HCT116 (cell line): ENCODE measurements around the gene DMRT3. TPM values are rescaled to one million over a fixed set of nuclear protein-coding genes. Genes with fewer than 3 reads are reported as not detected.
"Not testable (repeated sequence)": the region's sequence is repeated elsewhere in the genome, so short reads cannot be mapped to it uniquely, and the experiment has no call there.

Source experiments
- ATAC-seq: fragments of 200-7000 bp; cut with Tn5 transposase; 2 replicates; pipeline ENCODE4 v1.9.1; 2020; ENCODE audit warnings: mild to moderate bottlenecking, moderate library complexity
- BruUV-seq: library from RNA; stranded (reverse); fragments of 400-500 nt; replicated peaks from 2 replicates; lab custom pipeline; 2021; lab: Mats Ljungman, UMichigan
- CTCF ChIA-PET: fragments of 300-600 bp; sonication (Branson Sonifier 250); formaldehyde crosslinking; loops from one replicate; lab custom pipeline; 2021; ENCODE audit warnings: antibody characterized with exemption; lab: Charles Lee
- POLR2A ChIA-PET: fragments of 300-600, 350-600 bp; sonication (Branson Sonifier 250); formaldehyde crosslinking; loops from one replicate; lab custom pipeline; 2021; ENCODE audit warnings: antibody characterized with exemption; lab: Charles Lee
- RAD21 ChIA-PET, 2 experiments: fragments of 300-600 bp; sonication (Branson Sonifier 250); formaldehyde crosslinking; loops; one replicate each; lab custom pipeline; 2023; ENCODE audit warnings: low total read pairs in 2 of 2; ENCODE audit not compliant: uncharacterized antibody in 2 of 2, unreplicated experiment in 2 of 2, low non-redundant PET in 1 of 2; lab: Charles Lee
- DNase-seq: peaks from one replicate; pipeline ENCODE4 v3.0.0-alpha.2; 2010; ENCODE audit warnings: low read depth, low spot score
- H2AFZ ChIP-seq: fragments of 200-600 bp; shearing (Covaris generic), sonication (generic); 2 replicates; pipeline ENCODE4 v1.6.1; 2017; ENCODE audit warnings: low read depth, mixed run types, mixed read lengths, antibody characterized with exemption, low read length; ENCODE audit not compliant: poor library complexity, severe bottlenecking
- H3K27ac ChIP-seq: 2 replicates; pipeline ENCODE4 v1.5.1; 2012; ENCODE audit warnings: low read depth, low read length
- H3K27me3 ChIP-seq: fragments of 200-600 bp; sonication (generic); 2 replicates; pipeline ENCODE4 v1.6.1; 2016; ENCODE audit warnings: mixed run types, low read length, mixed read lengths; ENCODE audit not compliant: insufficient read depth
- H3K36me3 ChIP-seq, 2 experiments: fragments of 200-500 bp in 1 of 2; fragments of 200-600 bp in 1 of 2; sonication (Bioruptor generic) in 1 of 2; sonication (generic) in 1 of 2; 2 replicates each; pipeline versions ENCODE4 v1.5.1 to v1.6.1; 2014 to 2016; ENCODE audit warnings: low read length in 2 of 2, inconsistent platforms in 1 of 2, mixed read lengths in 1 of 2, mixed run types in 1 of 2; ENCODE audit not compliant: insufficient read depth in 2 of 2, control insufficient read depth in 1 of 2
- H3K4me1 ChIP-seq, 2 experiments: fragments of 200-600 bp in 1 of 2; sonication (generic) in 1 of 2; 2 replicates each; pipeline versions ENCODE4 v1.5.1 to v1.6.1; 2012 to 2017; ENCODE audit warnings: low read length in 2 of 2, inconsistent platforms in 1 of 2, mild to moderate bottlenecking in 1 of 2, mixed read lengths in 1 of 2, mixed run types in 1 of 2, moderate library complexity in 1 of 2; ENCODE audit not compliant: insufficient read depth in 2 of 2, control insufficient read depth in 1 of 2
- H3K4me2 ChIP-seq: fragments of 200-600 bp; sonication (generic); 2 replicates; pipeline ENCODE4 v1.6.1; 2017; ENCODE audit warnings: mixed run types, low read length, mixed read lengths
- H3K4me3 ChIP-seq, 2 experiments: fragments of 200-600 bp in 1 of 2; sonication (generic) in 1 of 2; replicated peaks in 1 of 2; 2 replicates each; pipeline ENCODE4 v1.5.1; 2011 to 2016; ENCODE audit warnings: low read length in 2 of 2, control low read depth in 1 of 2, low read depth in 1 of 2, mild to moderate bottlenecking in 1 of 2, mixed read lengths in 1 of 2, mixed run types in 1 of 2
- H3K79me2 ChIP-seq: fragments of 200-600 bp; sonication (generic); 2 replicates; pipeline ENCODE4 v1.6.1; 2017; ENCODE audit warnings: mild to moderate bottlenecking, mixed run types, low read length, moderate library complexity, mixed read lengths; ENCODE audit not compliant: insufficient read depth
- H3K9ac ChIP-seq: fragments of 200-600 bp; sonication (generic); 2 replicates; pipeline ENCODE4 v1.6.1; 2016; ENCODE audit warnings: low read length, mixed read lengths
- H3K9me2 ChIP-seq: fragments of 200-600 bp; sonication (generic), shearing (Covaris generic); 2 replicates; pipeline ENCODE4 v1.6.1; 2017; ENCODE audit warnings: mixed run types, mild to moderate bottlenecking, moderate library complexity; ENCODE audit not compliant: insufficient read depth
- H3K9me3 ChIP-seq, 2 experiments: fragments of 200-500 bp in 1 of 2; fragments of 200-600 bp in 1 of 2; sonication (Bioruptor generic) in 1 of 2; sonication (generic) in 1 of 2; 2 replicates each; pipeline ENCODE4 v1.6.1; 2014 to 2017; ENCODE audit warnings: low read length in 2 of 2, mixed read lengths in 2 of 2, inconsistent platforms in 1 of 2, low read depth in 1 of 2, mild to moderate bottlenecking in 1 of 2, mixed run types in 1 of 2, moderate library complexity in 1 of 2; ENCODE audit not compliant: control insufficient read depth in 1 of 2, insufficient read depth in 1 of 2
- H4K20me1 ChIP-seq: fragments of 200-600 bp; sonication (generic), shearing (Covaris generic); 2 replicates; pipeline ENCODE4 v1.6.1; 2017; ENCODE audit warnings: mixed run types, mild to moderate bottlenecking, moderate library complexity; ENCODE audit not compliant: insufficient read depth
- POLR2A ChIP-seq: IDR thresholded peaks from 2 replicates; pipeline ENCODE4 v1.7.0; 2011; ENCODE audit warnings: borderline replicate concordance; ENCODE audit not compliant: insufficient read depth, insufficient read length; ENCODE audit errors: extremely low read depth
- RAD21 ChIP-seq: IDR thresholded peaks from 2 replicates; pipeline ENCODE4 v1.6.1; 2012; ENCODE audit warnings: low read depth, mild to moderate bottlenecking
- TCF7L2 ChIP-seq: IDR thresholded peaks from 2 replicates; pipeline ENCODE4 v1.7.0; 2011; ENCODE audit warnings: borderline replicate concordance, inconsistent platforms; ENCODE audit not compliant: insufficient read depth, insufficient read length; ENCODE audit errors: extremely low read depth
- intact Hi-C: fragments of 100-400 bp; cut with micrococcal nuclease; formaldehyde crosslinking; loops from 2 replicates; pipeline ENCODE4 v1.10.0; 2022
- total RNA-seq: library from RNA; stranded (reverse); gene quantifications from one replicate; pipeline ENCODE4 v1.2.1, GENCODE V29; 2021; ENCODE audit not compliant: unreplicated experiment
- TF ChIP-seq, protein P1 (sequence below), 3 experiments: fragments of 200-600 bp in 1 of 3; sonication (generic) in 1 of 3; IDR thresholded peaks in 2 of 3; conservative IDR thresholded peaks in 1 of 3; 2 replicates each; pipeline ENCODE4 v1.5.1; 2012 to 2017; ENCODE audit warnings: low read depth in 2 of 3, low read length in 2 of 3, antibody characterized with exemption in 1 of 3, borderline replicate concordance in 1 of 3, control low read depth in 1 of 3, mild to moderate bottlenecking in 1 of 3, mixed read lengths in 1 of 3, mixed run types in 1 of 3, moderate library complexity in 1 of 3; ENCODE audit not compliant: insufficient read depth in 1 of 3

The DMRT3 gene
- total RNA-seq, 1 experiment from 2014 or later, result not detected

GRCh38 chr9:998299-999110, 22.1 kb downstream of the DMRT3 start:
- H3K4me3 ChIP-seq, H3K79me2 ChIP-seq, H2AFZ ChIP-seq, CTCF ChIA-PET: not testable (repeated sequence)
- peaks cover 0 to 13% of the 10 kb centered on the region in 2 experiments; a peak in 1 of 4 replicates for H3K9me3 ChIP-seq
- TF ChIP-seq RAD21, result peak; percentile 36
- TF ChIP-seq, protein P1, sequence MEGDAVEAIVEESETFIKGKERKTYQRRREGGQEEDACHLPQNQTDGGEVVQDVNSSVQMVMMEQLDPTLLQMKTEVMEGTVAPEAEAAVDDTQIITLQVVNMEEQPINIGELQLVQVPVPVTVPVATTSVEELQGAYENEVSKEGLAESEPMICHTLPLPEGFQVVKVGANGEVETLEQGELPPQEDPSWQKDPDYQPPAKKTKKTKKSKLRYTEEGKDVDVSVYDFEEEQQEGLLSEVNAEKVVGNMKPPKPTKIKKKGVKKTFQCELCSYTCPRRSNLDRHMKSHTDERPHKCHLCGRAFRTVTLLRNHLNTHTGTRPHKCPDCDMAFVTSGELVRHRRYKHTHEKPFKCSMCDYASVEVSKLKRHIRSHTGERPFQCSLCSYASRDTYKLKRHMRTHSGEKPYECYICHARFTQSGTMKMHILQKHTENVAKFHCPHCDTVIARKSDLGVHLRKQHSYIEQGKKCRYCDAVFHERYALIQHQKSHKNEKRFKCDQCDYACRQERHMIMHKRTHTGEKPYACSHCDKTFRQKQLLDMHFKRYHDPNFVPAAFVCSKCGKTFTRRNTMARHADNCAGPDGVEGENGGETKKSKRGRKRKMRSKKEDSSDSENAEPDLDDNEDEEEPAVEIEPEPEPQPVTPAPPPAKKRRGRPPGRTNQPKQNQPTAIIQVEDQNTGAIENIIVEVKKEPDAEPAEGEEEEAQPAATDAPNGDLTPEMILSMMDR (IDR thresholded peaks at IDR 0.05 in 2 of 3, conservative IDR thresholded peaks at IDR 0.05 in 1 of 3; ENCODE audit: borderline replicate concordance in 1 of 3, insufficient read depth in 1 of 3, low read depth in 2 of 3, low read length in 2 of 3), result peak; percentile 39 to 92 (median 72); a peak in 5 of 6 replicates
- TF ChIP-seq, all 23 proteins: peak for 2; not testable (repeated sequence) for 21
- H3K36me3 ChIP-seq, H4K20me1 ChIP-seq, RAD21 ChIA-PET, H3K27me3 ChIP-seq, POLR2A ChIA-PET, H3K9me2 ChIP-seq, H3K4me1 ChIP-seq, intact Hi-C loops, H3K4me2 ChIP-seq, BruUV-seq, DNase-seq, ATAC-seq, H3K27ac ChIP-seq, H3K9ac ChIP-seq: not testable (repeated sequence)

DNA sequence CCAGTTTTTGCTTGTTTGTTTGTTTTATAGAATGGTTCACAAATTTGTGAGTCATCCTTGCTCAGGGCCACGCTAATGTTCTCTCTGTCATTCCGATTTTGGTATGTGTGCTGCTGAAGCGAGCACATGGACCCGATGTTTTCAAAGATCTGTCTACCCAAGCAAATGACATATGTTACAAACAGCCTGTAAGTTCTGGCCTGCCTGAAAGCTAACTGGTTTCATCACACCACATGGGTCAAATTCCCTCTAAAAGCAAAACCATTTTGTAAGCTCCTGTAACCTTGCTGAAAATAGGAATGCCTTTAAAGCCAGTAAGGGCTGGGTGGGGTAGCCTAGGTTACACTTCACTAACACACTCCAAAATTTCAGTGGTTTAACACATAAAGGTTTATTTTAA, 25.4 kb downstream of the DMRT3 start:
- peaks cover 0 to 13% of the 10 kb centered on the region in 2 experiments; a peak in 1 of 4 replicates for H3K9me3 ChIP-seq
- no peak for DNase-seq
- no peak overlapping the region for H3K27ac ChIP-seq
- intact Hi-C loops, result no loop called here
- ATAC-seq, result no peak
- TF ChIP-seq TCF7L2 (no peak), POLR2A (no peak)
- no peak overlapping the region for H3K9ac ChIP-seq
- no peak overlapping the region for H2AFZ ChIP-seq
- H3K4me1 ChIP-seq, result no peaks in the 10 kb centered on the region
- H4K20me1 ChIP-seq, result no peaks in the 10 kb centered on the region
- ChIA-PET RAD21 (no interaction called here), CTCF (no interaction called here), POLR2A (no interaction called here)
- no peak overlapping the region for H3K4me2 ChIP-seq
- H3K27me3 ChIP-seq, result no peaks in the 10 kb centered on the region
- no peaks in the 10 kb centered on the region for H3K36me3 ChIP-seq
- BruUV-seq, result no TSS peak
- no peaks in the 10 kb centered on the region for H3K79me2 ChIP-seq
- H3K4me3 ChIP-seq, result no peak overlapping the region
- no peaks in the 10 kb centered on the region for H3K9me2 ChIP-seq
